Right atrium auricular region (tissue), 2 donors: Measurements from ENCODE around the gene CCDC192. TPM values are rescaled to one million over a fixed set of nuclear protein-coding genes. Genes with fewer than 3 reads are reported as not detected.

Source experiments
- DNase-seq: peaks from one replicate; pipeline ENCODE4 v3.0.0-alpha.2; 2019; ENCODE audit warnings: low spot score
- H3K27ac ChIP-seq, 2 donors: fragments of 200-600 bp; sonication (generic); 1 replicate in 1 of 2; 2 replicates in 1 of 2; pipeline ENCODE4 v1.5.1; 2016 to 2019
- H3K27me3 ChIP-seq, 2 donors: fragments of 200-600 bp; sonication (generic); one replicate each; pipeline versions ENCODE4 v1.5.1 to v1.6.0; 2017 to 2019
- H3K36me3 ChIP-seq: fragments of 200-600 bp; sonication (generic); one replicate; pipeline ENCODE4 v1.5.1; 2016
- H3K4me1 ChIP-seq, 2 donors: fragments of 200-600 bp; sonication (generic); one replicate each; pipeline versions ENCODE4 v1.5.1 to v1.6.0; 2017 to 2019
- H3K4me3 ChIP-seq, 2 donors: fragments of 200-600 bp; sonication (generic); 1 replicate in 1 of 2; 2 replicates in 1 of 2; pipeline ENCODE4 v1.5.1; 2017 to 2019; ENCODE audit warnings: mild to moderate bottlenecking in 1 of 2, moderate library complexity in 1 of 2
- H3K9me3 ChIP-seq, 2 donors: fragments of 200-600 bp; sonication (generic); one replicate each; pipeline ENCODE4 v1.5.1; 2019
- CTCF ChIP-seq, 2 donors: fragments of 200-600 bp; sonication (generic); IDR thresholded peaks; one replicate each; pipeline ENCODE4 v1.5.1; 2019; ENCODE audit warnings: antibody characterized with exemption in 2 of 2
- total RNA-seq, 2 donors: library from RNA; depleted of rRNA; stranded (reverse); fragments of >200 nt; gene quantifications; one replicate each; pipeline ENCODE4 v1.1.0, GENCODE V29; 2016

Gene CCDC192
- total RNA-seq, 2 donors from 2014 or later, result not detected

GRCh38 chr5:127959152-127959764, 256.1 kb downstream of the CCDC192 start:
- Histone ChIP-seq H3K36me3 (no peaks in the 10 kb centered on the region), H3K9me3 (no peaks in the 10 kb centered on the region), H3K27ac (peak overlapping the region; percentile 25 to 83), H3K27me3 (no peaks in the 10 kb centered on the region), H3K4me1 (peaks cover 0 to 55% of the 10 kb centered on the region in 2 donors), H3K4me3 (no peak overlapping the region)
- DNase-seq, result no peak
- TF ChIP-seq CTCF (IDR thresholded peaks at IDR 0.05), result no peak

- Histone ChIP-seq H3K27ac (peak overlapping the region; percentile 70 to 83), H3K4me1 (peaks cover 0 to 55% of the 10 kb centered on the region in 2 donors), H3K9me3 (no peaks in the 10 kb centered on the region), H3K27me3 (no peaks in the 10 kb centered on the region), H3K4me3 (no peak overlapping the region), H3K36me3 (no peaks in the 10 kb centered on the region)
- DNase-seq, result no peak
- no peak for TF ChIP-seq CTCF (IDR thresholded peaks at IDR 0.05)
Observed at GRCh38 chr5:127960270-127960691, 257.1 kb downstream of the CCDC192 start.

- no peaks in the 10 kb centered on the region for H3K9me3 ChIP-seq
- no peak for DNase-seq
- no peaks in the 10 kb centered on the region for H3K27me3 ChIP-seq
- TF ChIP-seq CTCF (IDR thresholded peaks at IDR 0.05), result no peak
- H3K4me1 ChIP-seq, result peaks cover 0 to 55% of the 10 kb centered on the region in 2 donors
- no peak overlapping the region for H3K4me3 ChIP-seq
- H3K36me3 ChIP-seq, result no peaks in the 10 kb centered on the region
- H3K27ac ChIP-seq, result peak overlapping the region; percentile 70 to 83
Observed at GRCh38 chr5:127961006-127961762, 258.0 kb downstream of the CCDC192 start.

- no peaks in the 10 kb centered on the region for H3K9me3 ChIP-seq
- H3K36me3 ChIP-seq, result no peaks in the 10 kb centered on the region
- no peak for TF ChIP-seq CTCF (IDR thresholded peaks at IDR 0.05)
- H3K27me3 ChIP-seq, result no peaks in the 10 kb centered on the region
- peak overlapping the region; percentile 70 to 83 for H3K27ac ChIP-seq
- no peak overlapping the region for H3K4me3 ChIP-seq
- DNase-seq, result no peak
- H3K4me1 ChIP-seq, result peaks cover 0 to 50% of the 10 kb centered on the region in 2 donors
Observed at GRCh38 chr5:127961763-127962145, 258.6 kb downstream of the CCDC192 start.

- Histone ChIP-seq H3K4me1 (peaks cover 0 to 42% of the 10 kb centered on the region in 2 donors), H3K27me3 (no peaks in the 10 kb centered on the region), H3K27ac (peak overlapping the region in 1 of 2 donors; percentile 83), H3K36me3 (no peaks in the 10 kb centered on the region), H3K9me3 (no peaks in the 10 kb centered on the region), H3K4me3 (no peak overlapping the region)
- DNase-seq, result no peak
- no peak for TF ChIP-seq CTCF (IDR thresholded peaks at IDR 0.05)
Observed at GRCh38 chr5:127962491-127962890, 259.3 kb downstream of the CCDC192 start.
